Keratinocyte (primary cell): ENCODE data around the gene SORL1. TPM values are rescaled to one million over a fixed set of nuclear protein-coding genes. Genes with fewer than 3 reads are reported as not detected.

Experiments
- DNase-seq: peaks from one replicate; pipeline ENCODE4 v3.0.0-alpha.2; 2011; ENCODE audit warnings: low read depth, missing footprints, low spot score
- FAIRE-seq: peaks from 2 replicates; lab custom pipeline; 2011; peaks lifted over from hg19 to GRCh38; lab: Jason Lieb, UNC
- H2AFZ ChIP-seq: 2 replicates; pipeline ENCODE4 v1.6.0; 2012; ENCODE audit warnings: low read length, control low read depth, inconsistent platforms; ENCODE audit not compliant: control insufficient read depth
- H3K27ac ChIP-seq: 2 replicates; pipeline ENCODE4 v1.5.1; 2011; ENCODE audit warnings: low read length; ENCODE audit not compliant: control insufficient read depth, insufficient read depth
- H3K27me3 ChIP-seq: 3 replicates; pipeline ENCODE4 v1.6.0; 2011; ENCODE audit warnings: low read length; ENCODE audit not compliant: control insufficient read depth, insufficient read depth; ENCODE audit errors: extremely low read depth
- H3K36me3 ChIP-seq, 2 experiments: 2 replicates in 1 of 2; 3 replicates in 1 of 2; pipeline ENCODE4 v1.5.1; 2011; ENCODE audit warnings: low read length in 2 of 2, mild to moderate bottlenecking in 1 of 2; ENCODE audit not compliant: control insufficient read depth in 2 of 2, insufficient read depth in 2 of 2; ENCODE audit errors: extremely low read depth in 1 of 2
- H3K4me1 ChIP-seq: 3 replicates; pipeline ENCODE4 v1.5.1; 2011; ENCODE audit warnings: low read length; ENCODE audit not compliant: control insufficient read depth, insufficient read depth; ENCODE audit errors: extremely low read depth
- H3K4me2 ChIP-seq: 3 replicates; pipeline ENCODE4 v1.6.0; 2011; ENCODE audit warnings: low read depth, low read length; ENCODE audit not compliant: control insufficient read depth, insufficient read depth; ENCODE audit errors: extremely low read depth
- H3K4me3 ChIP-seq, 3 experiments: fragments of 200-600 bp in 1 of 3; sonication (generic) in 1 of 3; 2 replicates in 2 of 3; 3 replicates in 1 of 3; pipeline ENCODE4 v1.5.1; 2011 to 2016; ENCODE audit warnings: low read length in 3 of 3, mild to moderate bottlenecking in 3 of 3, control low read depth in 2 of 3, inconsistent platforms in 1 of 3, low read depth in 1 of 3, mixed read lengths in 1 of 3, mixed run types in 1 of 3, moderate library complexity in 1 of 3; ENCODE audit not compliant: control insufficient read depth in 2 of 3, insufficient read depth in 2 of 3; ENCODE audit errors: extremely low read depth in 1 of 3
- H3K79me2 ChIP-seq: 2 replicates; pipeline ENCODE4 v1.6.0; 2012; ENCODE audit warnings: low read length; ENCODE audit not compliant: control insufficient read depth, insufficient read depth
- H3K9ac ChIP-seq: 3 replicates; pipeline ENCODE4 v1.6.0; 2011; ENCODE audit warnings: low read length; ENCODE audit not compliant: control insufficient read depth, insufficient read depth; ENCODE audit errors: extremely low read depth
- H3K9me1 ChIP-seq: 3 replicates; pipeline ENCODE4 v1.6.0; 2011; ENCODE audit warnings: low read length; ENCODE audit not compliant: control insufficient read depth, insufficient read depth; ENCODE audit errors: extremely low read depth
- H3K9me3 ChIP-seq: 2 replicates; pipeline ENCODE4 v1.5.1; 2012; ENCODE audit warnings: low read depth, low read length; ENCODE audit not compliant: control insufficient read depth
- H4K20me1 ChIP-seq: 3 replicates; pipeline ENCODE4 v1.6.0; 2011; ENCODE audit warnings: low read length; ENCODE audit not compliant: control insufficient read depth, insufficient read depth; ENCODE audit errors: extremely low read depth
- CTCF ChIP-seq, 3 experiments: IDR thresholded peaks in 1 of 3; conservative IDR thresholded peaks in 1 of 3; optimal IDR thresholded peaks in 1 of 3; 2 replicates in 2 of 3; 3 replicates in 1 of 3; pipeline versions ENCODE3 to v1.5.1; 2011; ENCODE audit warnings: low read length in 3 of 3, mild to moderate bottlenecking in 3 of 3, moderate library complexity in 2 of 3, control low read depth in 1 of 3, inconsistent platforms in 1 of 3; ENCODE audit not compliant: insufficient read depth in 2 of 3; ENCODE audit errors: extremely low read depth in 1 of 3
- EZH2 ChIP-seq: IDR thresholded peaks from one replicate; pipeline ENCODE4 v1.6.1; 2012; ENCODE audit warnings: inconsistent platforms, mild to moderate bottlenecking, low read length, moderate library complexity
- dilution Hi-C: fragments of 300-500 bp; cut with MboI; formaldehyde crosslinking; loops from one replicate; pipeline ENCODE4 v1.7.0; 2020; ENCODE audit warnings: low sequenced_read_pairs; ENCODE audit not compliant: extremely low pct_ligation_motif_present
- polyA plus RNA-seq, 5 experiments: library from polyadenylated mRNA; depleted of rRNA in 3 of 5; stranded (reverse) in 3 of 5; stranded (forward) in 1 of 5; unstranded in 1 of 5; fragments of >200 nt; gene quantifications; 1 replicate in 1 of 5; 2 replicates in 3 of 5; 3 replicates in 1 of 5; pipeline versions ENCODE4 v1.2.1 to v1.2.3, GENCODE V29; 2011 to 2012; ENCODE audit warnings: missing spikeins in 2 of 5, low read depth in 1 of 5, low replicate concordance in 1 of 5

The SORL1 gene
- polyA plus RNA-seq, 1 donor (not counting 4 experiments of a cell fraction or from before 2014, with no cell fraction given) = 38.9 TPM

- FAIRE-seq (no peak), DNase-seq (no peak)
- dilution Hi-C loops = no loop called here
- no peaks in the 10 kb centered on the region for H3K36me3 ChIP-seq
- no peaks in the 10 kb centered on the region for H3K9me3 ChIP-seq
- H4K20me1 ChIP-seq = no peaks in the 10 kb centered on the region
- no peak overlapping the region for H3K4me3 ChIP-seq
- peaks cover 16% of the 10 kb centered on the region for H3K27me3 ChIP-seq
- no peak overlapping the region for H2AFZ ChIP-seq
- no peak overlapping the region for H3K4me2 ChIP-seq
- H3K9me1 ChIP-seq = no peaks in the 10 kb centered on the region
- no peak for TF ChIP-seq CTCF (optimal IDR thresholded peaks at IDR 0.05 in 1 of 3, IDR thresholded peaks at IDR 0.05 in 1 of 3, conservative IDR thresholded peaks at IDR 0.05 in 1 of 3; ENCODE audit: extremely low read depth in 1 of 3, insufficient read depth in 2 of 3, low read length in 3 of 3)
- H3K27ac ChIP-seq = no peak overlapping the region
- no peaks in the 10 kb centered on the region for H3K4me1 ChIP-seq
- no peaks in the 10 kb centered on the region for H3K79me2 ChIP-seq
- no peak overlapping the region for H3K9ac ChIP-seq
Observed at GRCh38 chr11:121667836-121668235, 215.7 kb downstream of the SORL1 start.

- H3K4me2 ChIP-seq = no peak overlapping the region
- H3K79me2 ChIP-seq = no peaks in the 10 kb centered on the region
- H3K36me3 ChIP-seq = no peaks in the 10 kb centered on the region
- FAIRE-seq (no peak), DNase-seq (no peak)
- H4K20me1 ChIP-seq = no peaks in the 10 kb centered on the region
- dilution Hi-C loops = no loop called here
- no peaks in the 10 kb centered on the region for H3K9me3 ChIP-seq
- H2AFZ ChIP-seq = no peak overlapping the region
- H3K27me3 ChIP-seq = peaks cover 15% of the 10 kb centered on the region
- no peak overlapping the region for H3K27ac ChIP-seq
- H3K4me1 ChIP-seq = no peaks in the 10 kb centered on the region
- H3K9ac ChIP-seq = no peak overlapping the region
- H3K4me3 ChIP-seq = no peak overlapping the region
- TF ChIP-seq CTCF (optimal IDR thresholded peaks at IDR 0.05 in 1 of 3, IDR thresholded peaks at IDR 0.05 in 1 of 3, conservative IDR thresholded peaks at IDR 0.05 in 1 of 3; ENCODE audit: extremely low read depth in 1 of 3, insufficient read depth in 2 of 3, low read length in 3 of 3) (no peak), EZH2 (no peak)
- no peaks in the 10 kb centered on the region for H3K9me1 ChIP-seq
Observed at GRCh38 chr11:121669422-121669821, 217.3 kb downstream of the SORL1 start.
